Astrocyte of the spinal cord (primary cell): ENCODE results near the gene ZNF782.
A peak's percentile ranks its signal among the peaks of the same experiment; 100 is the strongest.

Source experiments
- DNase-seq: peaks from one replicate; pipeline ENCODE4 v3.0.0; 2011; ENCODE audit warnings: low read depth, low spot score
- H3K4me3 ChIP-seq: 2 replicates; pipeline ENCODE4 v1.5.1; 2011; ENCODE audit warnings: low read depth, mild to moderate bottlenecking, low read length, moderate library complexity
- in situ Hi-C: cut with HindIII; loops from 2 replicates; pipeline ENCODE4 v1.10.0; 2017; ENCODE audit warnings: low sequenced_read_pairs
- TF ChIP-seq, protein P1 (sequence below): IDR thresholded peaks from 2 replicates; pipeline ENCODE4 v1.5.1; 2012; ENCODE audit warnings: low read depth, mild to moderate bottlenecking, low read length, inconsistent platforms

The ZNF782 gene

DNA sequence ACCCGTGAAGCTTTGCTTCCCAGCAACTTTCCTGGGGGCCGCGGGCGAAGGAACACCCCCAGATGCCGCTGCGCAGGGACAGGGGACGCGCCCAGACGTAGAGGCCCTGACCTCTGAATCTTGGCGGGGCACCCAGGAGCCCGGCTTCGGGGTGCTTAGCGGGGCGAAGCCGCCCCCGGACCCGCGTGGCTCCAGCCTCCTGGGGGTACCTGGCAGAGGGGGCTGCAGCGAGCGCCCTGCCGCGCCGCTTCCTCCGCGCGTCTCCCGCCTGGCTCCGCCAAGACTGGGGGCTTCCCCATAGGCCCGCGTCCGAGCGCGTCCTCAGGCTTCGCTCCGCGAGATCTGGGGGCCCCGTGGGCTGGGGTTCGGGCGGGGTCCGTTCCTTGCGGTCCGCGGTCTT, 23.0 kb upstream of the ZNF782 start:
- in situ Hi-C loops, result no loop called here
- DNase-seq, result no peak
- TF ChIP-seq, protein P1, sequence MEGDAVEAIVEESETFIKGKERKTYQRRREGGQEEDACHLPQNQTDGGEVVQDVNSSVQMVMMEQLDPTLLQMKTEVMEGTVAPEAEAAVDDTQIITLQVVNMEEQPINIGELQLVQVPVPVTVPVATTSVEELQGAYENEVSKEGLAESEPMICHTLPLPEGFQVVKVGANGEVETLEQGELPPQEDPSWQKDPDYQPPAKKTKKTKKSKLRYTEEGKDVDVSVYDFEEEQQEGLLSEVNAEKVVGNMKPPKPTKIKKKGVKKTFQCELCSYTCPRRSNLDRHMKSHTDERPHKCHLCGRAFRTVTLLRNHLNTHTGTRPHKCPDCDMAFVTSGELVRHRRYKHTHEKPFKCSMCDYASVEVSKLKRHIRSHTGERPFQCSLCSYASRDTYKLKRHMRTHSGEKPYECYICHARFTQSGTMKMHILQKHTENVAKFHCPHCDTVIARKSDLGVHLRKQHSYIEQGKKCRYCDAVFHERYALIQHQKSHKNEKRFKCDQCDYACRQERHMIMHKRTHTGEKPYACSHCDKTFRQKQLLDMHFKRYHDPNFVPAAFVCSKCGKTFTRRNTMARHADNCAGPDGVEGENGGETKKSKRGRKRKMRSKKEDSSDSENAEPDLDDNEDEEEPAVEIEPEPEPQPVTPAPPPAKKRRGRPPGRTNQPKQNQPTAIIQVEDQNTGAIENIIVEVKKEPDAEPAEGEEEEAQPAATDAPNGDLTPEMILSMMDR, result no peak
- peak overlapping the region; percentile 28 for H3K4me3 ChIP-seq

DNA sequence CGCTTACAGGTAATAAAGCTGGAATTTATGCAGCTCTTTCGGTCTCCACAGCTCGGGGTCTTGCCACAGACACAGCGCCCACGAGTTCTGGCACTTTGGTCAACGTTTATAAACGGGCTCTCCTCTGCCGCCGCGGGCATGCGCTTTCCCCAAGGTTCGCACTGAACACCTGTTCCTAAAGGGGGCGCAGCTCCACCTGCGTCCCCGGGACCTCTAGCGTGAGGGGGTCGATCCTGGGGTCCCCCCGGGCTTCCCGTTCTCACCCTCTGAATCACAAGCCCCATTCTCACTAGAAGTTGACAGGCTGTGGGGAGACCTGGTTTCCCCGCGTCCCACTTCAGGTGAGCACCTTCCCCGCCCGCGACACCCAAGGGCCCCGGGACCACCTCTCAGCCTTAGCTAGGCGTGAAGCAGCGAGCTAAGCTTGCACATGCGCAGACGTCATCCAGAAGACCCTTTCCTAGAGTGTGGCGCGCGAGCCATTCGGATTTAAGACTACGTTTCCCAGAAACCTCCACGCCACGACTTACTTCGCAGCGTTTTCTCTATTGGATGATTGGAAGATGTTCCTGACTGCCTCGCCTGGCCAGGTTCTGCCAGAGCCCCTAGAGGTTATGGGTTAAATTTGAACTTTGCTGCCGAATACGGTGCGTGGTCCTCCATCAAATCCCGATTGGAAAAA, 21.3 kb upstream of the ZNF782 start:
- in situ Hi-C loops, result no loop called here
- TF ChIP-seq, protein P1, result peak; percentile 26
- peak overlapping the region; percentile 68 for H3K4me3 ChIP-seq
- DNase-seq, result peak; percentile 83

DNA sequence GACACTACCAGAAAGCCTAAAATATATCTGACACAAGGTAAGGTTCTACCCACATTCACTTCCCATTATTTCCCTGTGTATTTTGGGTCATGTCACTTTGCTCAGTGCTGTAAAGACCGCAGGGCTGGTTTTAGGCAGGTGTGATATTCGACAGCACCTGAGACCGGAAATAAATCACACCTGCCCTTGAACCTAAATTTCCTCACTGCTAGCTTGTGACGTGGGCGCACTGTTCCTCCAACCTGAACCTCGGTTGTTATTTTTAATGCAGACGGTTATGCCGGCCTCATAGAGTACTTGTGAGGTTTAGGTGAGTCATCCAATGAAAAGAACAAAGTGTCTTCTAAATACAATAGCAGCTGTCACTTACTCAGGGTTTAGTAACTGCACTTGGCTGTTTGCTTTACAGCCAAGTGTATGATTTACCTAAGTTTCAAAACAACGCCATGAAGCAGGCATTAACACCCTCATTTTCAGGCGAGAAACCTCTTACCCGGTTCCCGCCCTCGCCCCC, 20.7 kb upstream of the ZNF782 start:
- DNase-seq, result peak; percentile 71
- H3K4me3 ChIP-seq, result peak overlapping the region; percentile 68
- in situ Hi-C loops, result no loop called here
- TF ChIP-seq, protein P1, result no peak

DNA sequence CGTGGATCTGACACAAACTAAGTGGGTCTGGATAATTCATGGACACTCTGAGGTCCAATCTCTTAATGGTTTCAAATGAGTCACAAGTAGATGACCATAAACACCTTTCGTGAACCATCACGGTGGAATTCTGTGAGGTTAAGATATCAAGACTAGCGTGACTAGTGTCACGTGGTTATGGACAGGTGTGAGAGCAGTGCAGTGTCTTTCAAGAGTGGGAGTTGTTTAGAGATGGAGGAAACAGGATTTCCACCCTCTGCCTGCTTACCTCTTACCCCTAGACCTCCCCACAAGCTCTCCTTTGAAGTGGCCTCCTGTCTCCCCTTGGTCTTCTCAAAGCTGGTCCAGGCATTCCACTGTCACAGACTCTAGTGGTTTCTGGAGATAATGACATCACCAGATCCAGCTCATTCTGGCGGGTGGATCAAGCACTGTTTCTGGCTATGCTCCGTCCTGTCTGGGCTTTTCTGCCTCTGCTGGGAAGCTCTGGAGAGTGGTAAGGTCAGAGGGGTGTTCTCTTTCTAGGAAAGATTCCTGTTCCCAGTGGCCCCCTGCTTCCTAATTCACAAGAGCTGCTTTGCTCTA, 20.0 kb upstream of the ZNF782 start:
- H3K4me3 ChIP-seq, result no peak overlapping the region
- TF ChIP-seq, protein P1, result no peak
- in situ Hi-C loops, result no loop called here
- no peak for DNase-seq

DNA sequence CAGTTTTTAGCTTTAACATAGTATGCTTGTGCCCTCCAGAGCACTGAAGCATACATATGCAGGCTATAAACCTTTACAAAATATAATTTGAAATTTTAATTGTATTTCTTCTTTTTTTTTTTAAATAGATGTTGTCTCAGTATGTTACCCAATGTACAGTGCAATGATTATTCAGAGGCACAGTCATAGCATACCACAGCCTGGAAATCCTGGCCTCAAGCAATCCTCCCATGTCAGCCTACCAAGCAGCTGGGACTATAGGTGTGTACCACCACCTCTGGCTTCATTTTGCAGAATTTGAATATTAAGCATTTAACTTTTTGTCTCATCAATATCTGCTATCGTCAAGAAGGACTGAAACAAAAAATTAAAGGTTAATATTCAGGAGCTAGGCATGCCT, 16.9 kb upstream of the ZNF782 start:
- no peak overlapping the region for H3K4me3 ChIP-seq
- in situ Hi-C loops, result no loop called here
- TF ChIP-seq, protein P1, result no peak
- no peak for DNase-seq

DNA sequence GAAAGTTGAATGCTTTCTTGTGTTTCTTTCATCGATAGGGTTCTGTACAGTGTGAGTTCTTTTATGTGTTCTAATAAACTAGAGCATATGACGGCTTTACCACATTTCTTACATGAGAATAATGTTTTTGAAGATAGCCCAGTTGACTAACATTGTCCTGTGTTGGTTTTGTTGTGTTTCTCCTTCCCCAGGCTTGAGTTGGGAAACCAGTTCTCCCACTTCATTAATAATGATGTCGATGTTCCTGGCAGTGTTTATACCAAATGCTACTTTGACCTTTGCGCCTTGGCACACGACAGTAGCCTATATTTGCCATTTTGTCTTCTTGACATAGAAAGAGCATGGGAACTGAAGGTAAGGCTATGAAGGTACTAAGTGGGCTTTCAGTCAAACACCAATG, 14.4 kb upstream of the ZNF782 start:
- in situ Hi-C loops, result no loop called here
- DNase-seq, result no peak
- TF ChIP-seq, protein P1, result no peak
- H3K4me3 ChIP-seq, result no peak overlapping the region
